Bronchial epithelial cell (primary cell): Measurements from ENCODE around the gene CAMTA1. TPM values are rescaled to one million over a fixed set of nuclear protein-coding genes. Genes with fewer than 3 reads are reported as not detected.
A peak's percentile ranks its signal among the peaks of the same experiment; 100 is the strongest.

Experiments used
- DNase-seq: peaks from one replicate; pipeline ENCODE4 v3.0.0-alpha.2; 2010; ENCODE audit warnings: low read depth
- FAIRE-seq: peaks from 2 replicates; lab custom pipeline; 2011; peaks lifted over from hg19 to GRCh38; lab: Jason Lieb, UNC
- H3K27me3 ChIP-seq: 2 replicates; pipeline ENCODE4 v1.5.1; 2011; ENCODE audit warnings: low read length; ENCODE audit not compliant: control insufficient read depth, insufficient read depth
- H3K36me3 ChIP-seq: 2 replicates; pipeline ENCODE4 v1.5.1; 2011; ENCODE audit warnings: low read length; ENCODE audit not compliant: control insufficient read depth, insufficient read depth
- H3K4me3 ChIP-seq: 2 replicates; pipeline ENCODE4 v1.5.1; 2011; ENCODE audit warnings: mild to moderate bottlenecking, low read depth, low read length, control low read depth
- total RNA-seq: library from RNA; depleted of rRNA; stranded (reverse); fragments of >200 nt; gene quantifications from 2 replicates; pipeline ENCODE4 v1.2.1, GENCODE V29; 2014
- TF ChIP-seq, protein P1 (sequence below): IDR thresholded peaks from 2 replicates; pipeline ENCODE4 v1.5.1; 2011; ENCODE audit warnings: mild to moderate bottlenecking, moderate library complexity, low read length, control low read depth, inconsistent platforms; ENCODE audit not compliant: insufficient read depth, severe bottlenecking

The CAMTA1 gene
- total RNA-seq, 1 donor from 2014 or later: 68.2 TPM

DNA sequence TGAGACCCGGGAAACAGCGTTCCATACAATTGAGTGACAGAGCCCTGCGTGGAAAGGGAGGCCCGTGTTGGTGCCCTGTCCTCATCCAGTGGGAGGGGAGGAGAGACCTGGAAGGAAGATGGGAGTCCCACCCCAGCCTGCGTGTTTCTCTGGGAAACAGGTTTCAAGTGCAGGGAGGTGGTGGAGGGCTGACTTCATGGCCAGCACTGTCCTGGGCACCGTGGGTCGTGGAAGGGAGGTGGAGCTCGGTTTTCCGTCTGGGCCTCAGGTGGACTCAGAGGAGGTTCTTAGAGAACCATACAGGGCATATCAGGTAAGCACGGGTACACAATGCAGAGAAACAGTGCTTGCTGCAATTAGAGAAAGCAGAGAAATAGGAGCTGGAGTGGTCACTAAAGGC is 222.6 kb downstream of the CAMTA1 start:
- no peak for DNase-seq
- Histone ChIP-seq H3K4me3 (no peak overlapping the region), H3K36me3 (no peaks in the 10 kb centered on the region), H3K27me3 (no peaks in the 10 kb centered on the region)
- FAIRE-seq: peak; percentile 23
- TF ChIP-seq, protein P1, sequence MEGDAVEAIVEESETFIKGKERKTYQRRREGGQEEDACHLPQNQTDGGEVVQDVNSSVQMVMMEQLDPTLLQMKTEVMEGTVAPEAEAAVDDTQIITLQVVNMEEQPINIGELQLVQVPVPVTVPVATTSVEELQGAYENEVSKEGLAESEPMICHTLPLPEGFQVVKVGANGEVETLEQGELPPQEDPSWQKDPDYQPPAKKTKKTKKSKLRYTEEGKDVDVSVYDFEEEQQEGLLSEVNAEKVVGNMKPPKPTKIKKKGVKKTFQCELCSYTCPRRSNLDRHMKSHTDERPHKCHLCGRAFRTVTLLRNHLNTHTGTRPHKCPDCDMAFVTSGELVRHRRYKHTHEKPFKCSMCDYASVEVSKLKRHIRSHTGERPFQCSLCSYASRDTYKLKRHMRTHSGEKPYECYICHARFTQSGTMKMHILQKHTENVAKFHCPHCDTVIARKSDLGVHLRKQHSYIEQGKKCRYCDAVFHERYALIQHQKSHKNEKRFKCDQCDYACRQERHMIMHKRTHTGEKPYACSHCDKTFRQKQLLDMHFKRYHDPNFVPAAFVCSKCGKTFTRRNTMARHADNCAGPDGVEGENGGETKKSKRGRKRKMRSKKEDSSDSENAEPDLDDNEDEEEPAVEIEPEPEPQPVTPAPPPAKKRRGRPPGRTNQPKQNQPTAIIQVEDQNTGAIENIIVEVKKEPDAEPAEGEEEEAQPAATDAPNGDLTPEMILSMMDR: no peak

DNA sequence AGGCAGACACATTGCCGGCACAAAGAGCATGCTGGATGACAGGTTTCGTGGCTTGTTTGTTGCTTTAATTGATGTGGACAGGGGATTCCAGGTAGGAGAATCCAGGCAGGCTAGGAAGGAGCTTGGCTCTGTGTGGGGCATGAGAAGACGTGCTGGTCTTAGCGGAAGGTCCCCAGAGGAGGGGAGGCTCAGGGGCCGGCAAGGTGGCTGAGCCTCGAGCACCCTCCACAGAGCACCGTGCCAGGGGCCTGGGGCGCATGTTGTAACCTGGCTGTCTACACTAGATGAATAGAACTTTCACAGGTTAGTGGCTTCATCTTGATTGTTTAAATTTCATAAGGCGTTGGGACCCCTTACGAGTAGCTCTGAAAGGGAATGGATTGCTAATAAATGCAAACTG is 223.1 kb downstream of the CAMTA1 start:
- H3K36me3 ChIP-seq: no peaks in the 10 kb centered on the region
- TF ChIP-seq, protein P1: no peak
- no peaks in the 10 kb centered on the region for H3K27me3 ChIP-seq
- no peak for DNase-seq
- H3K4me3 ChIP-seq: no peak overlapping the region
- no peak for FAIRE-seq

DNA sequence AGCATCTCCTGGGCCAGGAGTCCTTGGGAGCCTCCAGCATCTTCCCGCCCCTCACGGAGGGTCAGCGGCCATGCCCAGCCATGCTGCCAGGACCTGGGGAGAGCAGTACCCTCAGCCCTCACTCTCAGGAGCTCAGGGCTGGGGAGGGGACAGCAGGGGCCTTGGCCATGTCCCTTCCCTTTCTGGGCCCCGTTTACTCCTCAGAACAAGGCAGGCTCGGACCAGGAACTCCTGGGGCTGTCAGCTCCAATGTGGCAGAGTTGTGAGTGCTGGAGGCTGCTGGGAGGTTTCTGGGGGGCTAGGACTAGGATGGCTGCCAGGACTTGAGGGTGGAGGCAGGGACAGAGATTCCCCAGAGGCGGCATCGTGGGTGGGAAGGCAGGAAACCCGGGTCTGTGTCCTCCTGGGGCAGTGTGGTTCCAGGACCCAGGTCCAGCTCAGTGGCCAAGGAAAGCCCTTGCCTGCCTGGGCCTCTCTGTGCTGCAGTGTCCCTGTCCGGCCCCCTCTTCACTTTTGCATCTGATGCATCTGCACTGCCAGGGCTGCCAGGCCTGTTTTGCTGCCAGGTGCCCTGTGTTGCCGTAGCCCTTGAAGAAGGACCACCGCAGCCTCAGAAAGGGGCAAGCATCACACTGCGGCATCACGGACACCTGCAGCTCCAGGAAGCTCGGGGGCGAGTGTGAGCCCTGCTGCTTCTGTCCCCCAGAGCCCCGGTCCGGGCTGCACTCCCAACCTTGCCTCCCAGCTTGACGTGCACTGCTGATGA is 223.9 kb downstream of the CAMTA1 start:
- H3K27me3 ChIP-seq: no peaks in the 10 kb centered on the region
- FAIRE-seq (no peak), DNase-seq (no peak)
- H3K4me3 ChIP-seq: no peak overlapping the region
- TF ChIP-seq, protein P1: no peak
- no peaks in the 10 kb centered on the region for H3K36me3 ChIP-seq

DNA sequence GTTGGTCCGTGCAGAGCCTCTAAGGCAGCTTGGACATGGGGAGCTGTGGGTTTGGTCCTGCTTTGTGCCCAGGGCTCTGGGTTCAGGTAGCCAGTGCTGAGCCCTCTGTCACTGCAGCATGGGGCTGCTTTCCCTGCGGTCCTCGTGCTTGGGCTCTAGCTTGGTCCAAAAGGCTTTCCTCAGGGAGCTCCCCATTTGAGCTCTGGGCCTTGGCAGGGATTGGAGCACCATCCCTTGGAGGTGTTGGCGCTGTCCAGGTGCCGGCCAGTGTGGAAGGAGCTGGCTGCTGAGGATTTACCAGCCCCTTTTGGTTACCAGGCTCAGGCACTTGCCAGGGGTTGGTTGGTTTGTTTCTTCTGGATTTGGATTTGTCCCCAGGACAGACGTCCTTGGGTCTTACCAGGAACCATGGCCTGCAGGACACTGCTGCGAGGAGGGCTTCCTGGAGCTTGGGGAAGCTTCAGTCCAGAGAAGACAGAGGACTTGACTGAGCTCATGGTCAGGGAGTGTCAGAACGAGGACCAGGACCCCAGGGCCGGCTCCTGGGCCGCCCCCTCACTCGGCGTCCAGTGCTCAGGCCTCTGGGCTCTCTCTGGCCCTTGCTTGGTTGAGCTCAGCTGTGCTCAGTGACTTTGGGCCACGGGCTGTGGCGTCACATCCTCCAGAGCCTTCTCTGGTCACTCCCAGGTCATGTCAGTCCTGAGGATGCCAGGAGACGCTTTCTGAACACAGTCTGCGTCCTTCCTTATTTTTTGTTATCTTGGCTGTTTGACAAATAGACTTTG is 224.7 kb downstream of the CAMTA1 start:
- no peak overlapping the region for H3K4me3 ChIP-seq
- DNase-seq: no peak
- FAIRE-seq: no peak
- no peaks in the 10 kb centered on the region for H3K36me3 ChIP-seq
- H3K27me3 ChIP-seq: no peaks in the 10 kb centered on the region
- TF ChIP-seq, protein P1: no peak

DNA sequence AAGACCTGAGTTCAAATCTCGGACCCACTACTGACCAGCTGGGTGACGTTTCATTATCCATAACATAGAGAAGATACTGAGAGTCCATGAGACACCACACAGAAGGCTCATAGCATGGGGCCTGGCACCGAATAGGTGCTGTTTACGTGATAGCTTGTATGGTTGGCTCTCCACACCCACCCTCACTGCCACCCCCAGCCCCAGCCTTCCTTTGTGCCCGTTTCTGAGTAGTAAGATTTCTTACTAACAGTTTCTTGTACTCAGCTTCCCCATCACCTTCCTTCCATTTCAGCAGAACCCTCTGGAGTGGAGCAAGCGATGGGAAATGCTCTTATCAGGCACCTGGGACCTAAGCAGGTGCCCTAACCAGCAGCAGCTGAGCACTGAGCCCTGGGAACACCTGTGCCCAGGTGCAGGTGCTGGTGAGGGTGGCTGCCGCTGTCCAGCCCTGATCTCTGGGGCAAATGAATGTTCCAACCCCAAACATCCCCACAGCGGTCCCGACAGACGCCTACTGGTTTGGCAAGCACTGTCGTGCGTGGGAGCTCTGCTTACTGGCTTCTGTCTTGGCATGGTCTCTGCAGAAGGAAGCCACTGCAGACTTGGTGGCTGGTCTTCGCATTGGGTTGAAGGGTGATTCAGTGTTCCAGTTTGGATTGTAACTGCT is 225.4 kb downstream of the CAMTA1 start:
- no peak for DNase-seq
- Histone ChIP-seq H3K27me3 (no peaks in the 10 kb centered on the region), H3K4me3 (no peak overlapping the region), H3K36me3 (no peaks in the 10 kb centered on the region)
- TF ChIP-seq, protein P1: no peak
- FAIRE-seq: no peak
